ENCODE measurements around the gene HAAO.
"Not testable (repeated sequence)": the region's sequence is repeated elsewhere in the genome, so short reads cannot be mapped to it uniquely, and the experiment has no call there.

HAAO gene

GRCh38 chr2:42742740-42743658, 49.4 kb downstream of the HAAO start:
- in situ Hi-C loops (cut with MboI; ENCODE audit: low pct_unique_long_range_greater_than_20kb, low sequenced_read_pairs, unreplicated experiment): no loop called here
- TF ChIP-seq, protein P1, sequence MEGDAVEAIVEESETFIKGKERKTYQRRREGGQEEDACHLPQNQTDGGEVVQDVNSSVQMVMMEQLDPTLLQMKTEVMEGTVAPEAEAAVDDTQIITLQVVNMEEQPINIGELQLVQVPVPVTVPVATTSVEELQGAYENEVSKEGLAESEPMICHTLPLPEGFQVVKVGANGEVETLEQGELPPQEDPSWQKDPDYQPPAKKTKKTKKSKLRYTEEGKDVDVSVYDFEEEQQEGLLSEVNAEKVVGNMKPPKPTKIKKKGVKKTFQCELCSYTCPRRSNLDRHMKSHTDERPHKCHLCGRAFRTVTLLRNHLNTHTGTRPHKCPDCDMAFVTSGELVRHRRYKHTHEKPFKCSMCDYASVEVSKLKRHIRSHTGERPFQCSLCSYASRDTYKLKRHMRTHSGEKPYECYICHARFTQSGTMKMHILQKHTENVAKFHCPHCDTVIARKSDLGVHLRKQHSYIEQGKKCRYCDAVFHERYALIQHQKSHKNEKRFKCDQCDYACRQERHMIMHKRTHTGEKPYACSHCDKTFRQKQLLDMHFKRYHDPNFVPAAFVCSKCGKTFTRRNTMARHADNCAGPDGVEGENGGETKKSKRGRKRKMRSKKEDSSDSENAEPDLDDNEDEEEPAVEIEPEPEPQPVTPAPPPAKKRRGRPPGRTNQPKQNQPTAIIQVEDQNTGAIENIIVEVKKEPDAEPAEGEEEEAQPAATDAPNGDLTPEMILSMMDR (IDR thresholded peaks at IDR 0.05; ENCODE audit: extremely low read depth, insufficient read depth, missing control alignments): peak; percentile 7
- DNase-seq (ENCODE audit: low spot score): no peak

DNA sequence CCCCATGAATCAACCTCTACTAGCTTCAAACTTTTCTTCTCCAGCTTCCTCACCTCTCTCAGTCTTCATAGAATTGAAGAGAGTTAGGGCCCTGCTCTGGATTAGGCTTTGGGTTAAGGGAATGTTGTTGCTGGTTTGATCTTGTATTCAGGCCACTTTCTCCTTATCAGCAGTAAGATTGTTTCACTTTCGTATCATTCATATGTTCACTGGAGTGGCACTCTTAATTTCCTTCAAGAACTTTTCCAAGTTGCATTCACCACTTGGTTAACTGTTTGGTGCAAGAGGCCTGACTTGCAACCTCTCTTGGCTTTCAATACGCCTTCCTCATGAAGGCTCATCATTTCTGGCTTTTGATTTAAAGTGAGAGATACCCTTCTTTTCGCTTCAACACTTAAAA, 51.2 kb downstream of the HAAO start:
- in situ Hi-C loops (cut with MboI; ENCODE audit: low pct_unique_long_range_greater_than_20kb, low sequenced_read_pairs, unreplicated experiment): no loop called here
- DNase-seq (ENCODE audit: low spot score): no peak

GRCh38 chr2:42736598-42737322, 55.6 kb downstream of the HAAO start:
- no peak for DNase-seq (ENCODE audit: low spot score)
- in situ Hi-C loops (cut with MboI; ENCODE audit: low pct_unique_long_range_greater_than_20kb, low sequenced_read_pairs, unreplicated experiment): no loop called here
- TF ChIP-seq, protein P1 (IDR thresholded peaks at IDR 0.05; ENCODE audit: extremely low read depth, insufficient read depth, missing control alignments): no peak

More for the DNA sequence above, 51.2 kb downstream of the HAAO start:
- TF ChIP-seq, protein P1 (IDR thresholded peaks at IDR 0.05; ENCODE audit: extremely low read depth, insufficient read depth, missing control alignments): no peak

DNA sequence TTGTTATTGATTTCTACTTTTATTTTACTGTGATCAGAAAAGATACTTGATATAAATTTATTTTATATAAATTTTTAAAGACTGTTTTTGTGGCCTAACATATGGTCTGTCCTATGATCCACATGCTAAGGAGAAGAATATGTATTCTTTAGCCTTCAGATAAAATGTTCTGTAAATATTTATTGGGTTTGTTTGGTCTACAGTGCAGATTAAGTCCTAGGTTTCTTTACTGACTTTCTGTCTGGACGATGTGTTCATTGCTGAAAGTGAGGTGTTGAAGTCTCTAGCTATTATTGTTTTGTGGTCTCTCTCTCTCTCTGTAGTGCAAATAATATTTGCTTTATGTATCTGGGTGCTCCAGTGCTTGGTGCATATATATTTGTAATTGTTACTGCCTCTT, 58.5 kb downstream of the HAAO start:
- no peak for DNase-seq (ENCODE audit: low spot score)
- TF ChIP-seq, protein P1 (IDR thresholded peaks at IDR 0.05; ENCODE audit: extremely low read depth, insufficient read depth, missing control alignments): no peak
- in situ Hi-C loops (cut with MboI; ENCODE audit: low pct_unique_long_range_greater_than_20kb, low sequenced_read_pairs, unreplicated experiment): no loop called here

- in situ Hi-C loops (cut with MboI; ENCODE audit: low pct_unique_long_range_greater_than_20kb, low sequenced_read_pairs, unreplicated experiment); DNase-seq (ENCODE audit: low spot score): not testable (repeated sequence)
Observed at GRCh38 chr2:42731316-42731715, 61.1 kb downstream of the HAAO start.

DNA sequence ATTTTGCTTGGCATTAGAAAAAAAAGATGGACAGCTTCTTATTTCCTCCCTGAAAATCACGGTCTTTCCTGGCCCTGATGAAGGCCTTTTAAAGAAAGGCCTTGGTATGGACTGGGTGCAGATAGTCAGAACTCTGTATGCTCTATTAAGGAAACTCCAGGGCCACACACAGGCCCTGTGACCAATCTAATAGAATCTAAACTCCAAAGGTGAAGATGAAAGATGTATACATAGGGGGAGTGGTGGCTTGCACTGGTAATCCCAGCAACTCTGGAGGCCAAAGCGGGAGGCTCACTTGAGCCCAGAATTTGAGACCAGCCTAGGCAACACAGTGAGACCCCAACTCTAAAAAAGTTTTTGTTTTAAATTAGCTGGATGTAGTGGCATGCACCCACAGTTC, 65.7 kb downstream of the HAAO start:
- in situ Hi-C loops (cut with MboI; ENCODE audit: low pct_unique_long_range_greater_than_20kb, low sequenced_read_pairs, unreplicated experiment): no loop called here
- no peak for DNase-seq (ENCODE audit: low spot score)
- TF ChIP-seq, protein P1 (IDR thresholded peaks at IDR 0.05; ENCODE audit: extremely low read depth, insufficient read depth, missing control alignments): no peak

DNA sequence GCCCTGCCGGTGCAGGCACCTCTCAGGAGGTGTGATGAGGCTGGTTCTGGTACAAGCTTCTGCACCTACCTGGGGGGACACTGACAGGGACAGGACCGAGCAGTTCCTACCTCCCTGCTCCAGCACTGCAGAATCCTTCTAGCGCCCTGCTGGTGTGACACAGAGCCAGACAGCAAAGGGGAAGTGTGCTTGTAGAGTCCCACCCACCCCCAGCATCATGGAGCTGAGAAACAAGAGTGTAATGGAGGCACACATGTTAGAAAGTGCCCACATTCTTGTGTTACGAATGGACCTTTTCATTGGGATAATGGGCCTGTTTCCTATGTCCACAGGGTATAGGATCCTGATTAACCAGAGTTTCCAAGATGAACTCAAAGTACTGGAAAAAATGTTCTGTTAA, 66.7 kb downstream of the HAAO start:
- no peak for DNase-seq (ENCODE audit: low spot score)
- in situ Hi-C loops (cut with MboI; ENCODE audit: low pct_unique_long_range_greater_than_20kb, low sequenced_read_pairs, unreplicated experiment): no loop called here

More for the DNA sequence above, 66.7 kb downstream of the HAAO start:
- TF ChIP-seq, protein P1 (IDR thresholded peaks at IDR 0.05; ENCODE audit: extremely low read depth, insufficient read depth, missing control alignments): no peak
